ENCODE measurements around the gene MED26.

MED26 gene

DNA sequence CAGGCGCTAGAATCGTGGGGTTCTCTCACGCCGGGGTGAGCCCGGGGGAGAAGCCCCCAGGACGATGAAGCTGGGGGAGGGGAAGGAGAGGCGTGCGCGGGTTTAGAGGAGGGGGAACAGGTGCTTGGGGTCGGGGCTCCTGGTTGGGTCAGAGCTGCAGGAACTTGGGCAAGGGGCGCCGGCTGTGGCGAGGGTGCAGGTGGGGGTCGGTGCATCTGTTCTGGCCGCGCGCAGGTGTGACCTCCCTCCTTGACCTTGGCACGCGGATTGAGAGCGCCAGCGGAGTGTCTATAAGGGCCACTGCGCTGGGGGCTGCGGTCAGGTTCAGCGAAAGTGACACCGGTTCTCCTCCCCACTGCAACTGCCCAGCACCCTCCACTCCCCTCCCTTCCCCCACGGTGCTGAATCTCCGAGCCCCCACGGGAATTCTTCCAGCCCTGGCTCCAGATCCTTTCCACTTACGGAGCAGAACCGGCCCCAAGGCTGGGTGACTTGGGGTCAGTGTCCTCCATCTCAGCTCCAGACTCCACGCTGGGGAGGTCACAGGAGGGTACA lies 33.6 kb upstream of the MED26 start:
- Histone ChIP-seq H3K9me3 (replicated peaks in 1 of 11) (no peaks in the 10 kb centered on the region), H4K20me1 (peaks cover 30 to 36% (median 31%) of the 10 kb centered on the region in 11 experiments), H3K36me3 (peaks cover 24 to 29% (median 27%) of the 10 kb centered on the region in 11 experiments), H3K27ac (peak overlapping the region; percentile 57 to 95 (median 84); a peak in 20 of 22 replicates), H3K9ac (peak overlapping the region; percentile 79 to 95 (median 88)), H3K4me2 (peak overlapping the region; percentile 96 to 100 (median 99)), H3K4me1 (peaks cover 55 to 80% (median 61%) of the 10 kb centered on the region in 10 experiments), H3K4me3 (peak overlapping the region; percentile 70 to 88 (median 80)), H3K27me3 (no peaks in the 10 kb centered on the region)
- no peak for TF ChIP-seq Cebpa-rat (IDR thresholded peaks at IDR 0.05)

DNA sequence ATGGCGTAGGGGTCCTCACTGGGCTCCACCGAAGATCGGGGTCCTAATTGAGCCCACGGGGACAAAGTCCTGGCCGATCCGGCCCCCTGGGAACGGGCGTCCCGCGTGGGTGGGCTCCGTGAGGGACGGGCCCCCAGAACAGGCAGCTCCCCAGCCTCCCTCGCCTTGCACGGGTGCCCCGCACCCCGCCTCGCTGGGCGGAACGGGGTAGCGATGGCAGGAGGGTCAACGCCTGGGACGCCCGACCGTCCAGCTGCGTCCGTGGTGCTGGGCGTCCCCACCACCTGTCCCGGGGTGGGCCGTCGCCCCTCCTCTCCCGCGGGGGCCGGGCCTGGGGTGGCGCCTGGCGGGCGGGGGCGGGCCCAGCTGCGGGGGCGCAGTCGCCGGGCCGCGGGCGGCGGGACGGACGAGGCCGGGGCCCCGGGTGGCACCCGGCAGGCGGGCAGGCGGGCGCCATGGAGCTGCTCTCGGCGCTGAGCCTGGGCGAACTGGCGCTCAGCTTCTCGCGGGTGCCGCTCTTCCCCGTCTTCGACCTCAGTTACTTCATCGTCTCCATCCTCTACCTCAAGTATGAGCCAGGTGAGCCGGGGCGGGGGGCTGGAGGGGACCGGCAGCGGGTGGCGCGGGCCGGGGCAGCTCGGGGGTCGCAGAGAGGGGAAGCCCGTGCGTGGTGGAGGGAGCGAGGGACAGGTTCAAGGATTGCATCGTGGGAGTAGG lies 32.9 kb upstream of the MED26 start, which contains the start of gene TMEM38A:
TSS of gene TMEM38A (plus strand) at position 377 of the 717 bp plus-strand sequence. CDS start at position 456, 79 bp downstream.
- H3K27ac ChIP-seq, result peak within 1 kb of the TSS; percentile 77 to 95 (median 84)

GRCh38 chr19:16659832-16660708 lies 32.1 kb upstream of the MED26 start, which contains the start of gene SMIM7:
SMIM7 (minus strand) TSS chr19:16660144; CDS start chr19:16660110, 34 bp downstream.
- Histone ChIP-seq H4K20me1 (peaks cover 43 to 51% (median 46%) of the 10 kb centered on the region in 11 experiments), H3K36me3 (peaks cover 39 to 44% (median 42%) of the 10 kb centered on the region in 11 experiments), H3K9me3 (replicated peaks in 1 of 11) (no peaks in the 10 kb centered on the region), H3K4me1 (peaks cover 55 to 76% (median 65%) of the 10 kb centered on the region in 10 experiments), H3K4me2 (peak within 1 kb of the TSS; percentile 96 to 100 (median 100)), H3K9ac (peak within 1 kb of the TSS; percentile 79 to 95 (median 88)), H3K4me3 (peak within 1 kb of the TSS; percentile 70 to 88 (median 80)), H3K27ac (peak within 1 kb of the TSS; percentile 77 to 95 (median 84)), H3K27me3 (no peaks in the 10 kb centered on the region)
- no peak for TF ChIP-seq Cebpa-rat (IDR thresholded peaks at IDR 0.05)

More for the DNA sequence above, 32.9 kb upstream of the MED26 start, which contains the start of gene TMEM38A:
- H3K9ac ChIP-seq, result peak within 1 kb of the TSS; percentile 79 to 95 (median 88)
- no peak for TF ChIP-seq Cebpa-rat (IDR thresholded peaks at IDR 0.05)
- H3K36me3 ChIP-seq, result peaks cover 31 to 35% (median 33%) of the 10 kb centered on the region in 11 experiments
- H3K4me2 ChIP-seq, result peak within 1 kb of the TSS; percentile 96 to 100 (median 99)
- H3K27me3 ChIP-seq, result no peaks in the 10 kb centered on the region
- H3K4me3 ChIP-seq, result peak within 1 kb of the TSS; percentile 70 to 88 (median 80)
- H3K9me3 ChIP-seq (replicated peaks in 1 of 11), result no peaks in the 10 kb centered on the region
- H4K20me1 ChIP-seq, result peaks cover 37 to 43% (median 37%) of the 10 kb centered on the region in 11 experiments
- H3K4me1 ChIP-seq, result peaks cover 55 to 75% (median 63%) of the 10 kb centered on the region in 10 experiments

DNA sequence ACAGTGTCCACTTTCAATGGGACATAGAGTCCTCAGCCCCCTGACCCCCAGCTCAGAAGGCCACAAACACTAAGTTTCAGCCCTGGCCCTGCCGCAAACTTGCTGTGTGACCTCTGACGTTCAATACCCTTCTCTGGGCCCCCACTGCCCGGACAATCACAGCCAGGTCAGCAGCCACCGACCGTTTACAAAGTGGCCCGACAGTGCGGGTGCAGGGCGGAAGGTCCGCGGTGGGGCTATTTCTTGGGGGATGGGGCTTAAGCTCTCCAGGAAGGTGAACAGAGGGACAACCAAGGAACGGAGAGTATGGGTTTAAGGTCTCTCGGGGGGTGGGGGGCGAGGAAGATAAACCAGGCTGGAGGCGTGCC lies 31.4 kb upstream of the MED26 start:
- H3K27ac ChIP-seq, result peak overlapping the region in 10 of 11 experiments; percentile 77 to 95 (median 84); a peak in 21 of 22 replicates
- peaks cover 55 to 73% (median 61%) of the 10 kb centered on the region in 10 experiments for H3K4me1 ChIP-seq
- no peaks in the 10 kb centered on the region for H3K9me3 ChIP-seq (replicated peaks in 1 of 11)
- peaks cover 45 to 50% (median 48%) of the 10 kb centered on the region in 11 experiments for H3K36me3 ChIP-seq
- peak overlapping the region; percentile 70 to 88 (median 80) for H3K4me3 ChIP-seq
- H3K27me3 ChIP-seq, result no peaks in the 10 kb centered on the region
- peaks cover 49 to 57% (median 52%) of the 10 kb centered on the region in 11 experiments for H4K20me1 ChIP-seq
- peak overlapping the region; percentile 79 to 95 (median 88) for H3K9ac ChIP-seq
- peak overlapping the region; percentile 94 to 100 (median 99) for H3K4me2 ChIP-seq
- no peak for TF ChIP-seq Cebpa-rat (IDR thresholded peaks at IDR 0.05)

DNA sequence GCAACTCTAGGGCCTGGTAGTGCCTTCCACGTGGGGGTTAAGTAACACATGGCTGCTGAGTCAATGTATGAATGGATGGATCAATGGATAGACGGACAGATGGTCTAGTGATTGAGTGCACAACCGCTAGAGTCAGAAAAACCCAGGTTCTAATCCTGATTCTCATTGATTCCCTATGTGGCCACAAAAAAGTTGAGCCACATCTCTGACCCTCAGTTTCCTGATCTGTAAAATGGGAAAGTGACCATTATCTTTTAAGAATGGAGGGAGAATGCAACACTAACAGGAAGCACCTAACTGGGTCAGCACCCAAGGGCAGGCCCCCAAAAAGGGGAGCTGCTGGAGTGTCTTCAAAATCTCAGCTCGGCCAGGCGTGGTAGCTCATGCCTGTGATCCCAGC lies 29.4 kb upstream of the MED26 start:
- no peaks in the 10 kb centered on the region for H3K9me3 ChIP-seq (replicated peaks in 1 of 11)
- H3K27ac ChIP-seq, result no peak overlapping the region
- no peaks in the 10 kb centered on the region for H3K27me3 ChIP-seq
- H3K36me3 ChIP-seq, result peaks cover 66 to 70% (median 69%) of the 10 kb centered on the region in 11 experiments
- H3K4me3 ChIP-seq, result no peak overlapping the region
- TF ChIP-seq Cebpa-rat (IDR thresholded peaks at IDR 0.05), result no peak
- peaks cover 36 to 52% (median 40%) of the 10 kb centered on the region in 10 experiments for H3K4me1 ChIP-seq
- peak overlapping the region in 3 of 11 experiments; percentile 22 to 85 (median 27); a peak in 2 of 22 replicates for H3K9ac ChIP-seq
- peaks cover 62 to 77% (median 73%) of the 10 kb centered on the region in 11 experiments for H4K20me1 ChIP-seq
- H3K4me2 ChIP-seq, result peak overlapping the region in 6 of 11 experiments; percentile 94 to 100 (median 99); a peak in 6 of 22 replicates

DNA sequence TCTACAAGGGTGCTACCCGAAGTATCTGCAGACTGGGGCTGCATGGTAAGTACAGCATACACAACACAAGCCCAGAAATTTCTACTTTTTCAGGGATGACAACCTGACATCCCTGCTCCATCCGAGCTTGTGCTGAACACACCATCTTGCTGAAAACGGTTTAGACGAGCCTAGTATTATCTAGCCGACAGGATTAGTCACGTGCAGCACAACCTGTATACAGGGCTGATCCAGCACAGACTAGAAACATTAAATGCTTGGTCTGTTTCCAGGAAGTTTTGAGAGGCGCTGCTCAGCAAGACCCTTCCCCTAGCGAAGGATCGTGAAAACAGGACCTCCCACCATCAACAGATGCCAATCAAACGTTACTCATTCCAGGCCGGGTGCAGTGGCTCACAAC lies 27.7 kb upstream of the MED26 start:
- Histone ChIP-seq H3K36me3 (peaks cover 83 to 87% (median 85%) of the 10 kb centered on the region in 11 experiments), H3K4me2 (no peak overlapping the region; a peak in 1 of 22 replicates), H3K9ac (0 out of 22 replicates have a peak overlapping the region, but pooled peaks of 1 of the 11 experiments have one; percentile 9), H4K20me1 (peaks cover 74 to 90% (median 89%) of the 10 kb centered on the region in 11 experiments), H3K9me3 (replicated peaks in 1 of 11) (no peaks in the 10 kb centered on the region), H3K27ac (no peak overlapping the region), H3K4me3 (no peak overlapping the region), H3K4me1 (peaks cover 33 to 50% (median 40%) of the 10 kb centered on the region in 10 experiments), H3K27me3 (no peaks in the 10 kb centered on the region)
- no peak for TF ChIP-seq Cebpa-rat (IDR thresholded peaks at IDR 0.05)

GRCh38 chr19:16654627-16655026 lies 26.6 kb upstream of the MED26 start:
- TF ChIP-seq Cebpa-rat (IDR thresholded peaks at IDR 0.05), result no peak
- Histone ChIP-seq H3K27me3 (no peaks in the 10 kb centered on the region), H3K27ac (no peak overlapping the region), H3K4me1 (peaks cover 44 to 61% (median 50%) of the 10 kb centered on the region in 10 experiments), H3K4me3 (no peak overlapping the region), H3K9ac (no peak overlapping the region), H3K4me2 (no peak overlapping the region), H4K20me1 (peaks cover 85 to 100% (median 99%) of the 10 kb centered on the region in 11 experiments), H3K36me3 (peaks cover 85 to 96% (median 91%) of the 10 kb centered on the region in 11 experiments), H3K9me3 (replicated peaks in 1 of 11) (no peaks in the 10 kb centered on the region)

GRCh38 chr19:16654140-16654539 lies 26.1 kb upstream of the MED26 start:
- Histone ChIP-seq H3K9me3 (replicated peaks in 1 of 11) (no peaks in the 10 kb centered on the region), H3K27ac (no peak overlapping the region), H3K9ac (no peak overlapping the region), H3K4me1 (peaks cover 44 to 63% (median 51%) of the 10 kb centered on the region in 10 experiments), H4K20me1 (peaks cover 85 to 100% (median 98%) of the 10 kb centered on the region in 11 experiments), H3K27me3 (no peaks in the 10 kb centered on the region), H3K4me3 (no peak overlapping the region), H3K4me2 (no peak overlapping the region), H3K36me3 (peaks cover 88 to 100% (median 94%) of the 10 kb centered on the region in 11 experiments)
- no peak for TF ChIP-seq Cebpa-rat (IDR thresholded peaks at IDR 0.05)
